HepG2 (cell line): ENCODE measurements around the gene F12. TPM values are rescaled to one million over a fixed set of nuclear protein-coding genes. Genes with fewer than 3 reads are reported as not detected.

Experiments used
- GABPB1 ChIP-seq: IDR thresholded peaks from 2 replicates; pipeline ENCODE4 v1.6.1; 2016; ENCODE audit warnings: mild to moderate bottlenecking, missing genetic modification reagents, moderate library complexity, missing compliant biosample characterization
- HNF4G ChIP-seq, 2 experiments: sonication (generic) in 1 of 2; formaldehyde crosslinking in 1 of 2; IDR thresholded peaks; 2 replicates each; pipeline versions ENCODE4 v1.4.0 to v1.6.1; 2011 to 2020; ENCODE audit warnings: borderline replicate concordance in 2 of 2, low read depth in 2 of 2, mild to moderate bottlenecking in 2 of 2, low read length in 1 of 2, missing genetic modification reagents in 1 of 2, moderate library complexity in 1 of 2
- MAFK ChIP-seq, 2 experiments: IDR thresholded peaks in 1 of 2; conservative IDR thresholded peaks in 1 of 2; 2 replicates each; pipeline ENCODE4 v1.6.1; 2011; ENCODE audit warnings: improper control_type of control experiment in 2 of 2, low read length in 2 of 2
- MBNL3 ChIP-seq: fragments of 250-450 bp; sonication (Bioruptor Pico); conservative IDR thresholded peaks from 2 replicates; pipeline ENCODE4 v1.8.0; 2022; ENCODE audit warnings: mild to moderate bottlenecking, inconsistent platforms
- NFKB2 ChIP-seq: sonication (generic); formaldehyde crosslinking; IDR thresholded peaks from 2 replicates; pipeline ENCODE4 v1.4.0; 2020; ENCODE audit warnings: missing genetic modification reagents, borderline replicate concordance
- PCBP1 ChIP-seq: fragments of 200-400 bp; formaldehyde crosslinking; IDR thresholded peaks from 2 replicates; pipeline ENCODE4 v1.6.1; 2017; ENCODE audit warnings: mild to moderate bottlenecking, low read depth, low read length, borderline replicate concordance
- PPARG ChIP-seq: conservative IDR thresholded peaks from 2 replicates; pipeline ENCODE4 v1.6.1; 2016; ENCODE audit warnings: missing biosample characterization, missing genetic modification reagents
- SP5 ChIP-seq: IDR thresholded peaks from 2 replicates; pipeline ENCODE4 v1.6.1; 2016; ENCODE audit warnings: low read depth, borderline replicate concordance
- ZBTB7B ChIP-seq: sonication (generic); formaldehyde crosslinking; IDR thresholded peaks from 2 replicates; pipeline ENCODE4 v1.4.0; 2020; ENCODE audit warnings: missing genetic modification reagents
- ZFP36L2 ChIP-seq: sonication (generic); formaldehyde crosslinking; IDR thresholded peaks from 2 replicates; pipeline ENCODE4 v1.4.0; 2020; ENCODE audit warnings: missing genetic modification reagents
- ZNF30 ChIP-seq: sonication (generic); formaldehyde crosslinking; IDR thresholded peaks from 2 replicates; pipeline ENCODE4 v1.5.0; 2020; ENCODE audit warnings: mild to moderate bottlenecking, missing genetic modification reagents
- ZNF337 ChIP-seq: sonication (generic); formaldehyde crosslinking; IDR thresholded peaks from 2 replicates; pipeline ENCODE4 v1.5.1; 2020; ENCODE audit warnings: missing genetic modification reagents, low read depth, mild to moderate bottlenecking, borderline replicate concordance
- ZNF383 ChIP-seq: sonication (generic); formaldehyde crosslinking; IDR thresholded peaks from 2 replicates; pipeline ENCODE4 v1.4.0; 2020; ENCODE audit warnings: missing genetic modification reagents, mild to moderate bottlenecking, borderline replicate concordance
- ZNF605 ChIP-seq: sonication (generic); formaldehyde crosslinking; IDR thresholded peaks from 2 replicates; pipeline ENCODE4 v1.8.0; 2022; ENCODE audit warnings: mild to moderate bottlenecking, missing genetic modification reagents
- ZNF768 ChIP-seq: sonication (generic); formaldehyde crosslinking; IDR thresholded peaks from 2 replicates; pipeline ENCODE4 v1.4.0; 2020; ENCODE audit warnings: missing genetic modification reagents
- ZNF775 ChIP-seq: sonication (generic); formaldehyde crosslinking; IDR thresholded peaks from 2 replicates; pipeline ENCODE4 v1.4.0; 2020; ENCODE audit warnings: missing genetic modification reagents, mild to moderate bottlenecking, moderate library complexity, borderline replicate concordance
- ZNF878 ChIP-seq: sonication (generic); formaldehyde crosslinking; IDR thresholded peaks from 2 replicates; pipeline ENCODE4 v1.8.1; 2023; ENCODE audit warnings: mild to moderate bottlenecking, missing genetic modification reagents, moderate library complexity
- polyA plus RNA-seq, 8 experiments: library from polyadenylated mRNA; depleted of rRNA in 3 of 8; stranded (reverse) in 7 of 8; unstranded in 1 of 8; fragments of >200 nt; fragmentation: Illumina TruSeq in 4 of 8; extraction: Trizol in 4 of 8; gene quantifications; 2 replicates each; pipeline versions ENCODE4 v1.2.1 to v1.2.3, GENCODE V29; 2011 to 2016; ENCODE audit warnings: low read depth in 4 of 8, missing spikeins in 1 of 8, mixed read lengths in 1 of 8; ENCODE audit not compliant: insufficient read depth in 1 of 8
- total RNA-seq, 5 experiments: library from RNA; depleted of rRNA; stranded (reverse); fragments of >200 nt; fragmentation: Illumina TruSeq; extraction: Trizol; gene quantifications; 2 replicates each; pipeline ENCODE4 v1.2.3, GENCODE V29; 2016; ENCODE audit warnings: low read depth in 1 of 5
- TF ChIP-seq, protein P1 (sequence below): sonication (generic); formaldehyde crosslinking; IDR thresholded peaks from 2 replicates; pipeline ENCODE4 v1.4.0; 2020; ENCODE audit warnings: missing genetic modification reagents, borderline replicate concordance
- TF ChIP-seq, protein P2 (sequence below): sonication (generic); formaldehyde crosslinking; conservative IDR thresholded peaks from 2 replicates; pipeline ENCODE4 v1.4.0; 2020; ENCODE audit warnings: mild to moderate bottlenecking, missing genetic modification reagents, moderate library complexity
- TF ChIP-seq, protein P3 (sequence below): sonication (generic); formaldehyde crosslinking; IDR thresholded peaks from 2 replicates; pipeline ENCODE4 v1.4.0; 2020; ENCODE audit warnings: missing genetic modification reagents, borderline replicate concordance
- TF ChIP-seq, protein P4 (sequence below): sonication (generic); formaldehyde crosslinking; IDR thresholded peaks from 2 replicates; pipeline ENCODE4 v1.5.0; 2020; ENCODE audit warnings: missing genetic modification reagents

The F12 gene
- total and polyA plus RNA-seq, 2 of the 13 experiments (the other 11 are each of a cell fraction or from before 2014, with no cell fraction given) = 2.5 to 3.0 TPM

DNA sequence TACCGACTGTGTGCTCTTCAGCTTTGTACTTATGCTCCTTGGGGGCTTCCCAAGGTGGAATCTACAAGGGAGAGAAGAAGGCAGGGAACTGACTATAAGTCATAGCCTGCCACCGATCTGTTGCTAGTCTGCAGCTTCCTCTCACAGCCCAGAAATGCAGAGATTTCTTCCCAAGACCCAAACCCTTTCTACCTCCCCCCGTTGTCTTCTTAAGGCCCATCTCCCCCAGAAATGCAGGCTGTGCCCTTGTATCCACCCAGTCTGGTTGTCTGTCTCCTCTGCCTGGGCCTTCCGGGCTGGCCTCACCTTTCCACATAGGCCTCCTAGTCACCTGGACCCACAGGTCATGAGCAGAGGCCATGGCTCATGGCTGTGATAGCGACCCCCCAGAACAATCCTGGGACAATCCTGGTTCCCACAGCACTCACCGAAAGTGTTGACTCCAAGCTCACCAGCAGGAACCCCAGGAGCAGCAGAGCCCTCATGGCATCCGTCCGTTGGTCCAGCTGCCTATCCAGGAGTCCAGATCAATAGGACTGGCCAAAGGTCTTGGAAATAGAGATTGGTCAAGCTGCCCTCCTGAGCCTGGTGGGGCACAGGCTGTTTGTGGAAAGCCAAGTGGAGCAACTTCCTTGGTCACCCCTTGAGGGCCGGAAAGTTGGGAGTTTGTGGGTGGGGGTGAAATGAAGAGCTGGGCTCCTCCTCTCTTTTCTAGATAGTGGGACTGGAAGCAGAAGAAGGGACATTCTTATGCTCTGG, at the start of gene F12 (continued):
- TF ChIP-seq ZNF775 = no peak
- TF ChIP-seq NFKB2 (CRISPR knock-in tag) = no peak
- TF ChIP-seq ZFP36L2 = no peak
- TF ChIP-seq ZNF768 (CRISPR knock-in tag) = no peak
- no peak for TF ChIP-seq SP5 (CRISPR knock-in tag)
- no peak for TF ChIP-seq ZBTB7B (CRISPR knock-in tag)
- no peak for TF ChIP-seq PPARG (CRISPR knock-in tag)
- peak; percentile 96 for TF ChIP-seq HNF4G (IDR thresholded peaks at IDR 0.05; ENCODE audit: borderline replicate concordance, low read depth, low read length)
- peak; percentile 90 for TF ChIP-seq HNF4G (CRISPR knock-in tag; IDR thresholded peaks at IDR 0.05; ENCODE audit: borderline replicate concordance, low read depth)
- TF ChIP-seq, protein P1, sequence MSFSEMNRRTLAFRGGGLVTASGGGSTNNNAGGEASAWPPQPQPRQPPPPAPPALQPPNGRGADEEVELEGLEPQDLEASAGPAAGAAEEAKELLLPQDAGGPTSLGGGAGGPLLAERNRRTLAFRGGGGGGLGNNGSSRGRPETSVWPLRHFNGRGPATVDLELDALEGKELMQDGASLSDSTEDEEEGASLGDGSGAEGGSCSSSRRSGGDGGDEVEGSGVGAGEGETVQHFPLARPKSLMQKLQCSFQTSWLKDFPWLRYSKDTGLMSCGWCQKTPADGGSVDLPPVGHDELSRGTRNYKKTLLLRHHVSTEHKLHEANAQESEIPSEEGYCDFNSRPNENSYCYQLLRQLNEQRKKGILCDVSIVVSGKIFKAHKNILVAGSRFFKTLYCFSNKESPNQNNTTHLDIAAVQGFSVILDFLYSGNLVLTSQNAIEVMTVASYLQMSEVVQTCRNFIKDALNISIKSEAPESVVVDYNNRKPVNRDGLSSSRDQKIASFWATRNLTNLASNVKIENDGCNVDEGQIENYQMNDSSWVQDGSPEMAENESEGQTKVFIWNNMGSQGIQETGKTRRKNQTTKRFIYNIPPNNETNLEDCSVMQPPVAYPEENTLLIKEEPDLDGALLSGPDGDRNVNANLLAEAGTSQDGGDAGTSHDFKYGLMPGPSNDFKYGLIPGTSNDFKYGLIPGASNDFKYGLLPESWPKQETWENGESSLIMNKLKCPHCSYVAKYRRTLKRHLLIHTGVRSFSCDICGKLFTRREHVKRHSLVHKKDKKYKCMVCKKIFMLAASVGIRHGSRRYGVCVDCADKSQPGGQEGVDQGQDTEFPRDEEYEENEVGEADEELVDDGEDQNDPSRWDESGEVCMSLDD (CRISPR knock-in tag) = no peak
- TF ChIP-seq, protein P2, sequence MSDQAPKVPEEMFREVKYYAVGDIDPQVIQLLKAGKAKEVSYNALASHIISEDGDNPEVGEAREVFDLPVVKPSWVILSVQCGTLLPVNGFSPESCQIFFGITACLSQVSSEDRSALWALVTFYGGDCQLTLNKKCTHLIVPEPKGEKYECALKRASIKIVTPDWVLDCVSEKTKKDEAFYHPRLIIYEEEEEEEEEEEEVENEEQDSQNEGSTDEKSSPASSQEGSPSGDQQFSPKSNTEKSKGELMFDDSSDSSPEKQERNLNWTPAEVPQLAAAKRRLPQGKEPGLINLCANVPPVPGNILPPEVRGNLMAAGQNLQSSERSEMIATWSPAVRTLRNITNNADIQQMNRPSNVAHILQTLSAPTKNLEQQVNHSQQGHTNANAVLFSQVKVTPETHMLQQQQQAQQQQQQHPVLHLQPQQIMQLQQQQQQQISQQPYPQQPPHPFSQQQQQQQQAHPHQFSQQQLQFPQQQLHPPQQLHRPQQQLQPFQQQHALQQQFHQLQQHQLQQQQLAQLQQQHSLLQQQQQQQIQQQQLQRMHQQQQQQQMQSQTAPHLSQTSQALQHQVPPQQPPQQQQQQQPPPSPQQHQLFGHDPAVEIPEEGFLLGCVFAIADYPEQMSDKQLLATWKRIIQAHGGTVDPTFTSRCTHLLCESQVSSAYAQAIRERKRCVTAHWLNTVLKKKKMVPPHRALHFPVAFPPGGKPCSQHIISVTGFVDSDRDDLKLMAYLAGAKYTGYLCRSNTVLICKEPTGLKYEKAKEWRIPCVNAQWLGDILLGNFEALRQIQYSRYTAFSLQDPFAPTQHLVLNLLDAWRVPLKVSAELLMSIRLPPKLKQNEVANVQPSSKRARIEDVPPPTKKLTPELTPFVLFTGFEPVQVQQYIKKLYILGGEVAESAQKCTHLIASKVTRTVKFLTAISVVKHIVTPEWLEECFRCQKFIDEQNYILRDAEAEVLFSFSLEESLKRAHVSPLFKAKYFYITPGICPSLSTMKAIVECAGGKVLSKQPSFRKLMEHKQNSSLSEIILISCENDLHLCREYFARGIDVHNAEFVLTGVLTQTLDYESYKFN = peak; percentile 92
- TF ChIP-seq ZNF383 (CRISPR knock-in tag) = no peak
- TF ChIP-seq PCBP1 = no peak
- TF ChIP-seq ZNF30 = no peak
- TF ChIP-seq ZNF605 (CRISPR knock-in tag) = peak; percentile 44; the same call in 1 of the 2 replicates
- no peak for TF ChIP-seq ZNF337 (CRISPR knock-in tag)
- TF ChIP-seq, protein P3, sequence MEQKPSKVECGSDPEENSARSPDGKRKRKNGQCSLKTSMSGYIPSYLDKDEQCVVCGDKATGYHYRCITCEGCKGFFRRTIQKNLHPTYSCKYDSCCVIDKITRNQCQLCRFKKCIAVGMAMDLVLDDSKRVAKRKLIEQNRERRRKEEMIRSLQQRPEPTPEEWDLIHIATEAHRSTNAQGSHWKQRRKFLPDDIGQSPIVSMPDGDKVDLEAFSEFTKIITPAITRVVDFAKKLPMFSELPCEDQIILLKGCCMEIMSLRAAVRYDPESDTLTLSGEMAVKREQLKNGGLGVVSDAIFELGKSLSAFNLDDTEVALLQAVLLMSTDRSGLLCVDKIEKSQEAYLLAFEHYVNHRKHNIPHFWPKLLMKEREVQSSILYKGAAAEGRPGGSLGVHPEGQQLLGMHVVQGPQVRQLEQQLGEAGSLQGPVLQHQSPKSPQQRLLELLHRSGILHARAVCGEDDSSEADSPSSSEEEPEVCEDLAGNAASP (CRISPR knock-in tag) = no peak
- no peak for TF ChIP-seq ZNF878 (CRISPR knock-in tag)
- TF ChIP-seq GABPB1 (CRISPR knock-in tag) = peak; percentile 31; the same call in 1 of the 2 replicates
- no peak for TF ChIP-seq MBNL3 (CRISPR knock-in tag)
- TF ChIP-seq, protein P4, sequence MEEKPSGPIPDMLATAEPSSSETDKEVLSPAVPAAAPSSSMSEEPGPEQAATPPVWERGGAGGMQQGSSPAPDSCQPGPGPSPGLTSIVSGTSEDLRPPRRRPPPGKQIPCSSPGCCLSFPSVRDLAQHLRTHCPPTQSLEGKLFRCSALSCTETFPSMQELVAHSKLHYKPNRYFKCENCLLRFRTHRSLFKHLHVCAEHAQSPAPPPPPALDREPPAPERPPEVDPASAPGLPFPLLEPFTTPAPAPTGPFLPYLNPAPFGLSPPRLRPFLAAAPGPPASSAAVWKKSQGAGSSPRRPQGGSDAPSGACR (CRISPR knock-in tag) = no peak
- TF ChIP-seq MAFK (conservative IDR thresholded peaks at IDR 0.05 in 1 of 2, IDR thresholded peaks at IDR 0.05 in 1 of 2; ENCODE audit: low read length in 2 of 2) = no peak
